ENCODE measurements around the gene GH1.
A peak's percentile ranks its signal among the peaks of the same experiment; 100 is the strongest.
"Not testable (repeated sequence)": the region's sequence is repeated elsewhere in the genome, so short reads cannot be mapped to it uniquely, and the experiment has no call there.

The GH1 gene

DNA sequence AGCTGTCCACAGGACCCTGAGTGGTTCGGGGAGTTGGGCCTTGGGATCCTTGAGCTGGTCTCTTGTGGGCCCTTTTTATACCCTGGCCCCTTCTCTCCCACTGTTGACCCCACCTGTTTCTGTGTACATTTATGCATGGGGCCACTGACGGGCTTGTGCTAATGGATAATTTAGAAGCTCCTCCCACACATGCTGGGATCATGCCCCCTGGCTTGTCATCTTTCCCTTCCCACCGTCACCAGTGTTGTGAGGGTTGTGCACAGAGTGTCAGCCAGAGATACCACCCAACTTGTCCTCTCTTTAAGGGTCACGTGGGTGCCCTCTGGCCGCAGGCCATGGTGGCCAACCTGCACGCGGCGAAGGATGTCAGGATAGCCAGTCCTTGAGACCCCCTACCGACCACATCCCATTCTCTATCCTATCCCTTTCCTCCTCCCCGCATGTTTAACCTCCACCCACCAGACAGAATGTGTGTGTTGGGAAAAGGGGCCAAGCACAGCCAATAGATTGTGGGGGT, at the start of gene GH1:
Gene GH1, minus strand, starts transcription at position 51 of the 517 bp plus-strand sequence. CDS start 63 bp downstream, outside the sequence.
- not testable (repeated sequence) for DNase-seq

DNA sequence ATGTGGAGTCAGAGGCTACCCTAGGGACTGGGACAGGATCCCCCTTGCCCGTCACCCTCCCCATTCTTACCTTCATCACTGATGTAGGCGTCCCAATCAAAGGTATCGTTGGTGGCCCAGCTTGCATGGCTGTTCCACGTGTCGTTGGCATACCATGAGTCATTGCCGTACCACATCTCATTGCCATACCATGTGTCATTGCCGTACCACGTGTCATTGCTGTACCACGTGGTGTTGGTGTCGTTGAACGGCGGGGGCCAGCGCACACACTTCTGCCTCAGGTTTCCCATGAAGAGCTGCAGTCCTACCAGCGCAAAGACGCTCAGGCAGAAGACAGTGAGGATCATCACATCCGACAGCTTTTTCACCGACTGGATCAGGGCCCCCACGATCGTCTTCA, 49.3 kb upstream of the GH1 start:
- DNase-seq, result no peak

DNA sequence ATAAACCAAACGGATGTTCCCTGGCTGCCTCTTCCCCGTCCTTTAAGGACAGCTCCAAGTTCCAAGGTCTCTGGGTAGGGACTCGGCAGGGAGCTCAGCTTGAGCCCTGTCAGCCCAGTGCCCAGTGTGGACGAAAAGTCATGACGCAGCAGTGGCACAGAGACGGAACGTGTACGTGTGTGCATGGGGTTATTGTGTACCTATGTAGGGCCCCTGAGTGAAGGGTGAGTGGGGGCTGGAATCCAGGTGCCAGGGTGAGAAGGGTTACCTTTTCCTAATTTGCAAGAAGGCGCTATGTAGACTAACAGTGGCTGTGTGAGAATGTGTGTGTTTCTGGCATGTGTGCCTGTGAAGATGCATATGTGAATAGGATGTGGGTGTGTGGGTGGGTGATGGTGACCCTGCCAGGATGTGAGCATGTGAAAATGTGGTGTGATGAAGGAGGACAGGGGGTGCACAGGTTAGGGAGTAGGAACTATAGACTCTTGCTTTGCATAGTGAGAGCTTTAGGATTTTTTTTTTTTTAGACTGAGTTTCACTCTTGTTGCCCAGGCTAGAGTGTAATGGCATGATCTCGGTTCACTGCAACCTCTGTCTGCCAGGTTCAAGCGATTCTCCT, 48.1 kb upstream of the GH1 start:
- DNase-seq, result peak in 2 of 4 experiments; percentile 4 to 9

DNA sequence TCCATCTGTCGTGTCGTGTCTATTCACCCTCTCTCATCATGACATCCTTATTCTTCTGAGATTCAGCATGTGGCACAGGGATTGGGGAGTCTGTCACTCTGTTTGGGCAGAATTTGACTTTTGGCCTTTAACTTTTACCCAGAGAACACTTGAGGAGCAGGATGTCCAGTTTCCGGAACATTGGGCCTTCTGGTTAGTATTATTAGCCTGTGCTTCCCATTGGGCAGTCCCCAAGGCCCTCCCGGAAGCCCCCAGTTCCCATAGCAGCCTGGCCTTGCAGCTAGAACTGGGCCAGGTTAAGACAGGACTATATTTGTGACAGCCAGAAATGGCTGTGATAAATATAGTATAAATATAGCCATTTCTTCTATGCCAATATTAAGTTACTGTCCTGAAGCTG, 44.5 kb upstream of the GH1 start:
- DNase-seq, result no peak

DNA sequence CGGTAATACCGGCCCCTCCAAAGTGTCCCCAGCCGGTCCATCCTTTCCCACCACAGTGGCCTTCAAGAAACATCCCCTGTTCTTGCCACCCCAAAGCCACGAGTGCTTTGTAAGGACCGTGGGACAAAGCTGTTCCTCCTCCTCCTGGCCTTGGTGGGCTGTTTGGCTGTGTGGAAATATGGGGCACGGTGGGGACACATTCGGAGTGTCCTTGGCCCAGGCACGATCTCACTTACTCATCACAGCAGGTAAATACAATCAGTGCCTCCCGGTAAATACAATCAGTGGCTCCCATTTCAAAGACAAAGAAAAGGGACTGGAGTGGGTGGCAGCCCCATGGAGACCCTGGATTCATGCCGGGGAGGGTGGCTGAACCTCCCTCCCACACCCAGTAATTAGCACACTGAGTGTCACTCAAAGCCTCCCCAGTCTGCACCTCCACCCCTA, 43.7 kb upstream of the GH1 start:
- no peak for DNase-seq

DNA sequence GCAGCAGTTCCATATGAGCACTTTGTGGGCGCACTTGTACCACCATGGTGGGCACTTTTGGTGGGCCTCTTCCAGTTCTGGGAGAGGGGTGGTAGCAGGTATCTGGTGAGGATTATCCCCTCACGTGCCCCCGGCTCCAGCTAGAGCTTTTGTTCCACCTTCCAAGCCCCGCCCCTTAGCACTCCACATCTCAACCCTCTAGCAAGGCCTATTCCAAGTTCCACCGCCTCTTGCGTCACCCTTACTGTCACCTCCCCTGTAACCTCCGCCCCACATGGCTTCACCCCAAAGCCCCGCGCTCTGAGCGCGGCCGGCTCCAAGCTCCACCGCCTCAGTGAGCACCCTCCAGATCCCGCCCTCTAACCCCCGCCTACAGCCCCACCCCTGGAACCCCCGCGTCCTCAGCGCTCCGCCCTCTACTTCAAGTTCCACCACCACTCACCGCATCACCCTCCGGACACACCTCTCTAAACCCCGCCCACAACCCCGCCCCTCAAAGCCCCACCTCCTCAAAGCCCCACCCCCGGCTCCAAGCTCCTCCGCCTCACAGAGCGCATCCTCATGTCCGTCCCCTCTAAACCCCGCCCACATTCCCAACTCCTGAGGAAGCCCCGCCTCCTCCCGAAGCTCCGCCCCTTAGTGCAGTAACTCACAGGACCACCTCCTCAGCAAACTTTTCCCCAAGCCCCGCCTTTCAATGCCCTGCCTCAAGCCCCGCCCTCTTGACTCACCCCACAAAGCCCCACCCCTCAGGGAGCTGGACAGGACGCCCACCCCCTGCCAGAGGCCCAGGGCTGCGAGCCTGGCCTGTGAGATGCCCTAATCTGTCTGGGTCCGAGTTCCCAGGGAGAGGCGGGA, 42.9 kb upstream of the GH1 start:
- no peak for DNase-seq

DNA sequence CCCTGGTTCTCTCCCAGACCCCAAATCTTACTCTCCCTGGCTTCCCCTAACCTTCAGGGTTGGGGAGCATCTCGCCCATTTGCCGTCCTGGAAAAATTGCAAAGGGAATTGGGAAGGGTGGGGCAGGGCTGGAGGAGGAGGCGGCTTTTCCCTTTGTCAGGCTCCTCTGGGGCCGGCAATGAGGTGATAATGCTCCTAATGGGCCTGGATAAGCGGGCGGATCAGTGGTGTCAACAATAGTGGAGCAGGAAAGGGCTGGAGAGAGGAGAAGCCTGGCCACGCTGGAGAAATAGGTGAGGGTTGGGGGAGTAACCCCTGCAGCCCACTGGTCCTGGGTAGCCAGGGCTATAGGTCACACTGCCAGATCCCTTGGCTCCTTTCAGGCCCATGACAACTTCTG, 41.8 kb upstream of the GH1 start:
- DNase-seq, result no peak

DNA sequence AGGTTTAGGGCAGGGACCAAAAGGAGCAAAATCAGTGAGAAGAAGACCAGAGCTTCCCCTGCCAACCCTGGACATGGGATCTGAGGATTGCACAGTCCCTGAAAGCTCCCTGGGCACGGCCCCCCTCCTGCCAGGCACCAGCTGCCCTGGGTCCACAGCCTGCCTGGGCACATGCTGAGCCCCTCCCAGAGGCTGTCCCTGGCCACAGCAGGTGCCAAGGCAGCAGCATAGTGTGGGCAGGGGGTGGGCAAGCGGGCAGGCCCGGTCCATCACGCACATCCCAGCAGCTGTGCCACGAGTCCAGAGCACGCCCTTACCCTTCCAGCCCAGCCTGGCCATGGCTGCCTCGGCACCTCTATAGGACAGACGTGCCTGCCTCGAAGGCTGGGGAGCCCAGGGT, 41.4 kb upstream of the GH1 start:
- DNase-seq, result no peak

DNA sequence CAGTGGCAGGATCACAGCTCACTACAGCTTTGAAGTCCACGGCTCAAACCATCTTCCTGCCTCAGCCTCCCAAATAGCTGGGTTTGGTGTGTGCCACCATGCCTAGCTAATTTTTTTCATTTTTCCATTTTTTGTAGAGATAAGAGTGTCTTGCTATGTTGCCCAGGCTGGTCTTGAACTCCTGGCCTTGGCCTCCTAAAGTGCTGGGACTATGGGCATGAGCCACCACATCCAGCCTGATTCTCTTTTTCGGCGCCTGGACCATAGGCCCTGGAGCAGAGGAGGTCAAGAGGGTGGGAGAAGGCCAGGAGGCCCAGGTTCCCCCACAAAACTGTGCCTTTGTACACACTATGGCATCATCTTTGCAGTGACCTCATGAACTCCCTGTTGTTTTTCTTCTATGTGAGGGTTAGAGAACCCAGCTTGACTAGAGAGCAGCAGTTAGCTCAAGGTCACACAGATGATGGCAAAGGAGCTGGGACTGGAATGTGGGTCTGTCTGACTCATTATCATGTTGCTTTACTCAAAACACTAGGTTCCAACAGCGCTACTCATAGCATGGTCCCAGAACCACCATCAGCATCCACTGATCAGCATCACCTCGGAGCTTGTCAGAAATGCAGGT, 37.8 kb upstream of the GH1 start:
- DNase-seq, result no peak

DNA sequence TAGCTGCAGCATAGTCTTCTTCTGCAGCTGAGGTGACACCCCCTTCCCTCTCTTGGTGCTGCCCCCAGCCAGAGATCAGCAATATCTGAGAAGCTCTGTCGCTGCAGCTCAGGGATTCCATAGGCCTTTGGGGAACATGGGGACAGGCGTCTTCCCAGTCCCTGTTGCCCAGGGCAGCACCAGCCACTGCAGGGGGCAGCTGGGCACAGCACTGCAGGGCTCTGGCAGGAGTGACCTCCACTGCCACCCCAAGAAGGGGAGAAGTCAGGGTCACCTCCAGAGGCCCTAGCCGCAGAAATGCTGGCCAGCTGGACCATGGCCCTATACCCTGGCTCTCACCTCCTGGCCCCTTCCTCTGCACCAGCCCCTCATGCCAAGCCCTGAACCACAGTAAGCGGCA, 37.2 kb upstream of the GH1 start:
- DNase-seq, result no peak

DNA sequence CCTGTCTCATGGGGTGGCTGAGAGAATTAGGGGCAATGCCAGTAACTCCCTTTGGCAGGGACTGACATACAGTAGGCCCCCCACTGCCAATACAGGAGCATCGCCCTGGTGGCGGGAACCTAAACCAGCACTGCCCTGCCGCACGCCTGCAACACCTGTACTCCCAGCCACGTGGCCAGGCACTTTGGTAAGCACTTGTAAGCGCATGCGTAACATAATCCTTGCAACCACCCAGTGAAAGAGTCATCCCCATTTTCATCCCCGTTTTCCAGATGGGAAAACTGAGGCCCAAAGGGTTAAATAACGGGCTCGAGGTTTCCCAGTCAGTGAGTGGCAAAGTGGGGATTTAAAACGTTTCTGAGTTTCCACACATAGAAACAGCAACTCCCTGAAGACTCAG, 36.6 kb upstream of the GH1 start:
- DNase-seq, result no peak

DNA sequence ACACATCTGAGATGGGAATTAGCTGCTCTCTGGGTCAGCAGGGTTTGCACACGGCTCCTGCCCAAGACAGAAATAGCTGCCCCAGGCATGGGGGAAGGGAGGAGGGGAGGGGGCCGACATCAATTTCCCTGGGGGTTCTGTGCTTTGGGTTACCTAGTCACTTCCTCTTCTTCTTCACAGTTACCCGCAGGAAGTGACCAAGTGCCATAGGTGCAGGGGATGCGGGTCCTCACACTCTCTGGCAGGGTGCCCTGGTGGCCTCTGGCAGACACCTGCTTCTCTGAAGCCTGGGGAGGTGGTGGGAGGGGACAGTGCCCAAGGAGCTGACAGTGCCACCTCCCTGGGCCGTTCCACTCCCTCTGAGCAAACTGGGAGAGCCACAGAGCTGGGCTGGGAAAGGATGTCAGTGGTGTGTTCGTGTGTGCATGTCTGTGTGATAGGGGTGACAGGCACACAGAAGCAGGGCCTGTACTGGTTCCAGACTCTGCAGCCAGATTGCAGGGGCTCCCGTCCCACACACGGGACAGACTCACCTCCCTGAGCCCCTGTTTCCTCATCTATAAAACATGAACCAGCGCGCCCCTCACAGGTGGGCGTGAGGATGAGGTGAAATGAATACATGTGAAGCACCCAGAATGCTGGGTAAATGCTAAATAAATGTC, 35.9 kb upstream of the GH1 start:
- peak in 1 of 4 experiments; percentile 23 for DNase-seq

DNA sequence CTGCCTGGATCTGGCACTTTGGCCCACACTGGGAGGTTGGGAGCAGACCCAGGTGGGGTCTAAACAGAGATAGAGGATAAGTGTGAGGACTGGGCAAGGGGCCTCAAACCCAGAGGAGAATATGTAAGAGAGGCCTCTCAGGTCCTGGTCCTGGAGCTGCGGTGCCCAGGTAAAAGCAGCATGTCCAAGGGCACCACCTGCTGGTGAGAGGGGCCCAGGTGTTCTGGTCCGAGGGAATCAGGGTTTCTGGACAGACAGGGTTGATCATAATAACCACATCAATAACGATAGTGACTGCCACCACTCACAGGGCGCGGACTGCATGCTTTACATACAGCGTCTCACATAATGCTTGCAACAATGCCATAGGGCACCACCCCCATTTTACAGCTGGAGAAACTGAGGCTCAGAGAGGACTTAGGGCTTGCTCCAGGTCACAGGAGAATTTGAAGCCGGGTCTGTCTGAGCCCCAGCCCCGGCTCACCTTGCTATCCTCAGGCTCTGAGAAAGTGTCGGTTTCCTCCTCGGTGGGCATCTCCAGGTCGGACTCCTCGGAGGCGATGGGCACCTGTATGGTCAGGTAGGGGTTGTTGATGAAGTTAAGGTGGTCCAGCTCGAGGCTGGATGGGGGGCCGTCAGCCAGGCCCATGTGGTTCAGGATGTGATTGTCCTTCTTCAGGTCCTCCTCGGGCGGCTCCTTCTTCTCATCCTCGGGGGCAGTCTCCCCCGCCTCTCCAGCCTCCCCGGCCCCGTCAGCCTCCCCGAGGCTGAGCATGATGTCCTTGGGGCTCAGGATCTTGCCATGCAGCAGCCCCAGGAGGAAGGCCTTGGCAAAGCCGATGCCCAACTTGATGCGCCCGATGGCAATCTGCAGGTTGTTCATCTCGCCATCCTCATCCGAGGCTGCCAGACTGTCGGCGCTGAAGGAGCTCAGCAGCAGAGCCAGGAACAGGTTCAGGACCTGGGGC, 32.6 kb upstream of the GH1 start:
- peak in 1 of 4 experiments; percentile 23 for DNase-seq

DNA sequence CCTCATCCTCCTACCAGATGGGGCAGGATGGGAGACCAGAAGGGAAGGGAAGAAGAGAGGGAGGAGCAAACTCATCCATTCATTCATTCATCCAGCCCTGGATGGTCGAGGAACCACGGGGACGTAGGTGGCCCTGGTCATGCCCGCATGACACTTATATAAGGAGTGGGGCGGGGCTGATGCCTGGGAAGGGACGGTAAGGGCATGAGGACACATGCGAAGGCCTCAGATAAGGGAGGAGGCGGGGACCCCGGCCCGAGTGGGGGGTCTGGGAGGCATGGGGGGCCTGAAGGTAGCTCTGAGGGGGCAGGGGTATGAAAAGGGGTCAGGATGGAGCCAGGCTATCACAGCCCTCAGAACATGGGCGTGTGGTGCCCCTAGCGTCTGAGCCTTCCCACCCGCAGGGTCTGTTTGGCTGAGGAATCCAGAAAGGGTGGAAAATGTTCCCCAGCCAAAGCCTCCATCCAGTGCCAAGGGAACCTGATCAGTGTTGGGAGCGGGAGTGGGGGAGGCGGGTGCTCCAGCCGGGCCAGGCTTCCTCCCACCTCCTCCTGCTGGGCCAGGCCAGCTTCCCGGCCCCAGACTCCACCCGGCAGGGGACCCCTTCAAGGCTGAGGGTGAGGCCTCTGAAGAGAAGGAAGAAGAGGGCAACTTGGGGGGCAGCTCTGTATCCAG, 31.1 kb upstream of the GH1 start:
- no peak for DNase-seq

DNA sequence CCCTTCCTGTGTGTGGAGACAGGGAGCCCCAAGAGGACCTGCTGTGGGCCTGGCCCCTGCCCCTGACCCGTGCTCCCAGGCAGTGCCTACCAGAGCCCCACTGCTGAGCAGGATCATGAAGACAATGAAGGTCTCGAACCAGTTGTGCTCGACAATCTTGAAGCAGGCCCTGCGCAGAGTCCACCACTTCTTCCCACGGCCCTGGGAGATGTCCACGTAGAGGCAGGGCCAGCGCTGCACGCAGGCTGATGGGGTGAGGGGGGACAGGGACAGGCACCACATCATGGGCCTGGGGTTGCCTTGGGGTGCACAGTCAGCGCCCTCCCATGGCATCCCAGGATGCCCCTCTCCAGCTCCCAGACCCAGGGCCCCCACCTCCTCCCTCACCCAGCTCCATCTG, 29.9 kb upstream of the GH1 start:
- no peak for DNase-seq

DNA sequence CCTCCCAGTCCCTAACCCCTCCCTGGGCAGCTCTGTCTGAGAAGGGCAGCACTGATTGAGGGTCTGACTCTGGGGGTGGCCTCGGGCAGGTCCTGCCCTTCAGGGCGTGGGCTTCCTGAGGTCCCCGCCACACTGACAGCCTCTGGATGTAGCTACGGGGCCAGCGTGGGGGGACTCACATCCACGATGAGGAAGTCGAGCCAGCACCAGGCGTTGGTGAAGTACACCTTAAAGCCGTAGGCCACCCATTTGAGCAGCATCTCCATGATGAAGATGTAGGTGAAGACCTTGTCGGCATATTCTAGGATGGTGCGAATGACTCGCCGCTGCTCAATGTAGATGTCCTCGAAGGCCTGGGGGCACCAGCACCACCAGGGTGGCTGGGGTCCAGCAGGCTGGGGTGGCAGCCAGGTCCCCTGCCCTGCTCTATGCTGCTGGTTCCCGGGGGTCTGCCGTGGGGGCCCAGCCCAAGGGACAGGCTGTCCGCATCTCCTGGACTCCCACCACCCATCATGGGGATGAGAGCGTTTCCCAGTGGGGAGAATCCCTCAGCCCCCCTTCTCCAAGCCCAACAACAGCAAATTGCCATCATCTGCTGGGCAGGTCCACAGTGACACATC, 29.2 kb upstream of the GH1 start:
- no peak for DNase-seq

DNA sequence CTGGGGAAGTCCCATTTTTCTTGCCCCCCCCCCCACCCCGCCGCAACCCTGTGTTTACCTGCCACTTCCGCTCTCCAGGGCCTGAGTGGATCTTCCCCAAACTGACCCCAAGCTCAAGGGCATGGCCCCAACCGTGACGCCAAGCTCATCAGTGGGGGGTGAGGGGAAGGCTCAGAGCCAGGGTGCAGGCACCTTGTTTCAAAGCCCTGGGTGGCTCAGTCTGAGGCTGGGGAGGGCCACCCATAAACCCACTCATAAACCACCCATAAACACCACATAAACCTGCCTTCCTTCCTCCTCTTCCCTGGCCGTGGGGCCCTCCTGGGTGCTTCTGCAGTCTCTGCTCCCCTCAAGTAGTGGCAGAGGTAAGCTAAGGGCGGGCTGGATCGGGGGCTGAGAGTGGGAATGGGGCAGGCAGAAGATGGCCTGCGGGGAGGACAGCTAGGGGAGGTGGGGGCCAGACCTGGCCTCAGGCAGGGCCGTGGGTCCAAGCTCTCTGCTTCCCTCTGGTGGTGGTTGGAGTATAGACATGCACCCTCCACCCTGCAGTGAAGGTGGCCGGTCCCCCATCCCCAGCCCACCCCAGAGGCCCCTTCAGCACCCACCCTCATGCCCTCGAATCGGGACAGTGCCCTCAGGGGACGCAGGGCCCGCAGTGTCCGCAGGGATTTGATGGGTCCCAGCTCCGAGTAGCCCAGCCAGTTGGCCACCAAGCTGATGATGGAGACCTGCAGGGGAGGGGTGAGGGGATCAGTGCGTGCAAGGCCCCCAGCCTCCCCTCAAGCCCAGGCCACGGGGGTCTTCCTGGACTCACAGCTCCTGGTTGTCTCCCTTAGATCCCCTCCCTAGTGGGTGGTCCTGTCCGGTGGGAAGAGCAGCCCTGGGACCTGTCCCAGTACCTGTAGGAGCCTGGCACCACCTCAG, 28.1 kb upstream of the GH1 start:
- peak in 1 of 4 experiments; percentile 29 for DNase-seq

DNA sequence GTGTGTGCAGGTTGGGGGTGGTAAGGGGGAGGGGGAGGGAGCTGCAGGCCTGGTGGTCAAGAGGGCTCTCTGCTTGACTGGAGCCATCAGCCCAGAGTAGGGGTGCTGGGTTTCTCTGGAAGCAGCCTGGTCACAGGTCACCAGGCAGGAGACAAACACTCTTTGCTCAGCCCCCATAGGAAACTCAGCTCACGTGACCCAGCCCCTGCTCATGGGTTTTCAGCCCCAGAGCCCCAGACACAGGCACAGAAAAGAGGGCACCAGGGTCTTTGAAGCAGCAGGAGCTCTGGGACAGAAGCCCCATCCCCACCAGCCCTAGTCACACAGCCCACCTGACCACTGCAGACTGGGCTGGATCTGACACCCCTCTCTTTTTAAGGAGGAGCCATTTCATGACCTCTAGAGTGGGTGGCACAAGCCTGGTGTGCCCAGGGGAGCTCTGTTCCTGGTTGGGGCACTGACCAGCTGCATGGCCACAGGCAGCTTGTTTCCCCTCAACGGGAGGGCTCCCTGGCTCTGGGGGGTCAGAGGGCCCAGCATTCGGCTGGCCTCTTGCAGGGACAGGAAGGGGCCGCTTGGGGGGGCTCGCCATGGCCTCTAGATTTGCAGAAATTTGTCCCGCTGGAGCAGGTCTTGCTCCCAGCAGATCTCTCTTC, 27.3 kb upstream of the GH1 start:
- no peak for DNase-seq

All from activated naive CD4-positive, alpha-beta T cell (primary cell).